MCF 10A (cell line): ENCODE results near the gene KLHL24. TPM values are rescaled to one million over a fixed set of nuclear protein-coding genes. Genes with fewer than 3 reads are reported as not detected.

Experiments used
- BruUV-seq: library from RNA; stranded (reverse); fragments of 400-500 nt; replicated peaks from 2 replicates; lab custom pipeline; 2021; lab: Mats Ljungman, UMichigan
- CTCF ChIA-PET: fragments of 300-600 bp; sonication (Branson Sonifier 250); formaldehyde crosslinking; extraction: SDS; loops from one replicate; lab custom pipeline; 2021; ENCODE audit warnings: antibody characterized with exemption, inconsistent platforms; lab: Yijun Ruan, JAX
- POLR2A ChIA-PET: fragments of 300-600, 350-650 bp; sonication (Branson Sonifier 250); formaldehyde crosslinking; extraction: SDS; loops from one replicate; lab custom pipeline; 2020; ENCODE audit warnings: antibody characterized with exemption, inconsistent platforms; lab: Yijun Ruan, JAX
- DNase-seq: peaks from one replicate; pipeline ENCODE4 v3.0.0-alpha.2; 2018; ENCODE audit not compliant: unreplicated experiment
- H3K27ac Mint-ChIP-seq: one replicate; pipeline ENCODE4 v1.8.0; 2022; ENCODE audit warnings: mild to moderate bottlenecking, low read depth, mixed read lengths; ENCODE audit not compliant: unreplicated experiment
- H3K27me3 Mint-ChIP-seq: one replicate; pipeline ENCODE4 v1.8.0; 2022; ENCODE audit warnings: mixed read lengths; ENCODE audit not compliant: insufficient read depth, unreplicated experiment
- H3K36me3 Mint-ChIP-seq: one replicate; pipeline ENCODE4 v1.8.0; 2022; ENCODE audit warnings: mild to moderate bottlenecking, moderate library complexity, mixed read lengths; ENCODE audit not compliant: insufficient read depth, unreplicated experiment
- H3K4me1 Mint-ChIP-seq: one replicate; pipeline ENCODE4 v1.8.0; 2022; ENCODE audit warnings: mixed read lengths; ENCODE audit not compliant: insufficient read depth, unreplicated experiment
- H3K4me3 Mint-ChIP-seq: one replicate; pipeline ENCODE4 v1.8.0; 2022; ENCODE audit warnings: mild to moderate bottlenecking, moderate library complexity, mixed read lengths; ENCODE audit not compliant: unreplicated experiment
- H3K9me3 Mint-ChIP-seq: one replicate; pipeline ENCODE4 v1.8.0; 2022; ENCODE audit warnings: mixed read lengths; ENCODE audit not compliant: unreplicated experiment
- CTCF ChIP-seq: fragments of 200-600 bp; IDR thresholded peaks from one replicate; pipeline ENCODE4 v1.8.0; 2022; ENCODE audit warnings: antibody characterized with exemption, mild to moderate bottlenecking; ENCODE audit not compliant: unreplicated experiment
- intact Hi-C: fragments of 100-400 bp; cut with micrococcal nuclease; formaldehyde crosslinking; loops from 2 replicates; pipeline ENCODE4 v1.14.1; 2022
- total RNA-seq: library from RNA; stranded (reverse); gene quantifications from 2 replicates; pipeline ENCODE4 v1.2.3, GENCODE V29; 2022

Gene KLHL24
- total RNA-seq, 1 experiment from 2014 or later = 13.0 TPM

DNA sequence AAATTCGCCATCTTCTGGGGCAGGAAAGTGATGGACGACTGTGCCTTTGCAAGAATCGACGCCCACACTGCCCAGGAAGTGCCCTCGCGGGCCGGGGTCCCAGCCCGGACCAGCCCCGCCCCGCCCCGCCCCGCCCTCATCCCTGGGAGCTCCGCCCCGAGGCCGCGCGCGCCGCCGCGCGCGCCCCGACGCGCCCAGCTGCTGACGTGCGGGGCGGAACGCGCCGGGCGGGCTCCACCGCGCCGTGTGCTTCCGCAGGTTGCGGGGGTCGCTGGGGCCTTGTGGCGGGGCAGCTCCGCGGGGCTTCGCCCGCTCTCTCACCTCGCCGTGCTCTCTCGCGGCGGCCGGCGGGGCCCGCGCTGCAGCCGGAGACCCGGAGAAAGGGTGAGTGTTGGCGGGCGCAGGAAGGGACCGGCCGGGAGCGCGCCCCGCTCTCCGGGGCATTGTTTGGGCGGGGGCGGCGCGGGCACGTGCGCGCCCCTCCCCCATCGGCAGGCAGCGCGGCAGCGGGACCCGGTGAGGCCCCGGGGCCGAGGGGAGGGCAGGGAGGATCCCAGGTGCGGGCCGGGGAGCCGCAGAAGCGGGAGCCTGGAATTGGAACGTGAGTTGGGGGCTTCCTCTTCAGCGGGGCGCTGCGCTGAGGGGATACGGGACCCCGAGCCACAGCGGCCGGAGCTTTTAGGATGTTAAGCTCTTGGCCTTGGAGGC lies 62.3 kb downstream of the KLHL24 start, which contains the start of gene YEATS2:
YEATS2 (plus strand) TSS at position 188 of the 708 bp plus-strand sequence. CDS start 17,366 bp downstream, outside the sequence.
- Mint-ChIP-seq H3K9me3 (no peaks in the 10 kb centered on the region), H3K4me3 (peak within 1 kb of the TSS; percentile 77), H3K36me3 (peaks cover 5% of the 10 kb centered on the region), H3K27ac (peak within 1 kb of the TSS; percentile 87), H3K4me1 (peaks cover 24% of the 10 kb centered on the region), H3K27me3 (no peaks in the 10 kb centered on the region)
- no peak for TF ChIP-seq CTCF
- peak; percentile 63 for DNase-seq
- intact Hi-C loops = loop anchor here (1.0 to 5.0 kb wide), 2 partner anchors 61 to 195 kb away; no protein-coding TSS in a partner anchor
- POLR2A ChIA-PET = interaction anchor here (0.6 to 8.0 kb wide), 17 partner anchors 8 to 1040 kb away, joined by 3 to 98 read pairs (median 4); partner anchors contain the start of gene KLHL24
- CTCF ChIA-PET = interaction anchor here (1.0 to 1.4 kb wide), 2 partner anchors 9 to 70 kb away, joined by 3 to 4 read pairs; no protein-coding TSS in a partner anchor
- BruUV-seq = no TSS peak

DNA sequence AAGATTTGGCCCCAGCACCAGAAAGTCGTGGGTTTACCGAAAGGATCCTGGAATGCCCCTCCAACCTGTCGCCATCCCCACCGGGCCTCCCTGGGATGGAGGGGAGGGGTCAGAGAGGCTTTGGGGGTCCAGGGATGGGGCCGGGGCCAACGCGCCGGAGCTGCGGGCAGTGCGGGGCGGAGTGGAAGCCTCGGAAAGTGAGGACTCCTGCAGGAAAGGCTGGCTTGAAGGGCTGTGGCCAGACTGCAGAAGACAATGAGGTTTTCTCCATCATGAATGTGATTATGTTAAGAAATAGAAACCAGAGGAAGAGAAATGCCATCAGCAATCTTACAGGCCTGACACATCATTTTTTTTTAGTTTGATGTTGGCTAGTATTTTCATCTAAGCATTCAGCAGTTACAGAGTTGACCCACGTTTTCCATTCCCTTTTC lies 62.9 kb downstream of the KLHL24 start:
- H3K27ac Mint-ChIP-seq = peak overlapping the region; percentile 87
- no peaks in the 10 kb centered on the region for H3K27me3 Mint-ChIP-seq
- H3K36me3 Mint-ChIP-seq = peaks cover 5% of the 10 kb centered on the region
- TF ChIP-seq CTCF = no peak
- peak; percentile 33 for DNase-seq
- peaks cover 24% of the 10 kb centered on the region for H3K4me1 Mint-ChIP-seq
- intact Hi-C loops = loop anchor here (5.0 kb wide), 1 partner anchor 196 kb away; no protein-coding TSS in a partner anchor
- ChIA-PET POLR2A (interaction anchor here (0.6 to 8.0 kb wide), 12 partner anchors 8 to 68 kb away, joined by 3 to 98 read pairs (median 4); partner anchors contain the start of gene KLHL24), CTCF (interaction anchor here (1.4 kb wide), 1 partner anchor 69 kb away, joined by 4 read pairs; no protein-coding TSS in a partner anchor)
- H3K4me3 Mint-ChIP-seq = peak overlapping the region; percentile 77
- H3K9me3 Mint-ChIP-seq = no peaks in the 10 kb centered on the region
- no TSS peak for BruUV-seq

DNA sequence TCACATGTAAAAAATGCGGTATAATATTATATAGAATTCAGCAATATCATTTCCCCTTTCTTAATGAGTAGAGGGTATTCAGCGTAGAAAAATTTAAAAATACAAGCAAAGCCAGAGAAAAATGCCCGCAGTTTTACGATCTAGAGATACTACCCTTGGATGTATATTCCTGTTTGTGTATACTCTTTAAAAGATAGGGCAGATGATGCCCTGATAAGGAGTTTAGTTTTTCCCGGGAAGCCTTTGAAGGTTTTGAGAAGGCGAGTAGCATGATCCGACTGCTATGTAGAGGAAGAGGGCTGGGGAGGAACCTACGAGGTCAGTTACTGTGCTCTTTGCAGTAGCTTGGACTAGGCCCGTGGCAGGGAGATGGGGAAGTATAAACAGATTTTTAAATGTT lies 63.3 kb downstream of the KLHL24 start:
- DNase-seq = peak; percentile 36
- intact Hi-C loops = loop anchor here (5.0 kb wide), 1 partner anchor 196 kb away; no protein-coding TSS in a partner anchor
- H3K27ac Mint-ChIP-seq = peak overlapping the region; percentile 87
- POLR2A ChIA-PET = interaction anchor here (0.6 to 8.0 kb wide), 11 partner anchors 8 to 67 kb away, joined by 3 to 98 read pairs (median 3); partner anchors contain the start of gene KLHL24
- no peak for TF ChIP-seq CTCF
- TSS peak; percentile 51 for BruUV-seq
- H3K4me3 Mint-ChIP-seq = peak overlapping the region; percentile 77
- peaks cover 24% of the 10 kb centered on the region for H3K4me1 Mint-ChIP-seq
- H3K27me3 Mint-ChIP-seq = no peaks in the 10 kb centered on the region
- no peaks in the 10 kb centered on the region for H3K9me3 Mint-ChIP-seq
- peaks cover 5% of the 10 kb centered on the region for H3K36me3 Mint-ChIP-seq
- CTCF ChIA-PET = interaction anchor here (0.6 kb wide), 1 partner anchor 106 kb away, joined by 3 read pairs; no protein-coding TSS in a partner anchor
